ENCODE data around the gene SEPTIN6. TPM values are rescaled to one million over a fixed set of nuclear protein-coding genes. Genes with fewer than 3 reads are reported as not detected.

The SEPTIN6 gene
- total and polyA plus RNA-seq, 2 donors (not counting 3 experiments of a cell fraction or from before 2014, with no cell fraction given): 23.1 to 31.8 TPM

DNA sequence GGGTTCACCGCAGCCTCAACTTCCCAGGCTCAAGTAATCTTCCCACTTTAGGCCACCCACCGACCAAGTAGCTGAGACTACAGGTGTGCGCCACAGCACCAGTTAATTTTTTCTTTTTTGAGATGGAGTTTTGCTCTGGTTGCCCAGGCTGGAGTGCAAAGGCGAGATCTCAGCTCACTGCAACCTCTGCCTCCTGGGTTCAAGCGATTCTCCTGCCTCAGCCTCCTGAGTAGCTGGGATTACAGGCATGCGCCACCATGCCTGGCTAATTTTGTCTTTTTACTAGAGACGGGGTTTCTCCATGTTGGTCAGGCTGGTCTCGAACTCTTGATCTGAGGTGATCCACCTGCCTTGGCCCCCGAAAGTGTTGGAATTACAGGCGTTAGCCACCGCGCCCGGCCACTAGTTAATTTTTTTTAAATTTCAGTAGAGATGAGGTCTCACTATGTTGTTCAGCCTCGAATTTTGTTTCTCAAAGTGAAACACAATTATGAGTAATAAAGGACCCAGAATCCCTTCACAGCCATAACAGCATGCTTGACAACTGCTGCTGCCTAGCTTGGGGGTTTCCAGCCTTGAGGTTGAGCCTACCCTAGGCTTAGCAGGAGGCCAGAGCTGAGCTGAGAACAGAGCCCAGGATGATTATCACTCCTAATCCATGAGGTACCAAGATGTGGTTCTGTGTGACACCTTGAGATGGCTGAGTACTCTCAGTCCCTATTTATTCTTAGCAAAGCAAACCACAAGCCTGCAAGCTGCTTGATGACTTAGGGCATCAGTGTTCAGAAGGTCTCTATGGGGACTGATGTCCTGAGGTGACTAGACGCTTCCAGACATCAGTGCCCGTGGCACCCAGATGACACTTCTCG lies 45.2 kb downstream of the SEPTIN6 start:
- Histone ChIP-seq H3K9me1 (replicated peaks; ENCODE audit: control insufficient read depth, extremely low read depth, insufficient read depth, low read length) (no peaks in the 10 kb centered on the region), H3K4me1 (ENCODE audit: control insufficient read depth, extremely low read depth, insufficient read depth, low read length) (peaks cover 3% of the 10 kb centered on the region), H3K9me3 (replicated peaks; ENCODE audit: control insufficient read depth, insufficient read depth, low read length) (no peaks in the 10 kb centered on the region), H3K4me3 (replicated peaks in 1 of 3; ENCODE audit: insufficient read depth in 1 of 3, low read depth in 1 of 3, low read length in 3 of 3) (no peak overlapping the region), H3K27me3 (ENCODE audit: control insufficient read depth in 2 of 2, insufficient read depth in 2 of 2, low read length in 2 of 2) (no peaks in the 10 kb centered on the region), H2AFZ (ENCODE audit: low read depth, low read length) (no peak overlapping the region), H3K9ac (replicated peaks; ENCODE audit: extremely low read depth, insufficient read depth, low read length) (no peak overlapping the region), H3K27ac (ENCODE audit: insufficient read depth, low read depth, low read length) (no peak overlapping the region), H4K20me1 (replicated peaks; ENCODE audit: control insufficient read depth, extremely low read depth, insufficient read depth, low read length) (no peaks in the 10 kb centered on the region), H3K4me2 (ENCODE audit: insufficient read depth, low read length) (no peak overlapping the region), H3K36me3 (ENCODE audit: control insufficient read depth in 2 of 2, extremely low read depth in 1 of 2, insufficient read depth in 2 of 2, low read length in 2 of 2) (no peaks in the 10 kb centered on the region), H3K79me2 (ENCODE audit: control insufficient read depth, insufficient read depth, low read length) (no peaks in the 10 kb centered on the region)
- no TSS peak for BruUV-seq (replicated peaks)
- dilution Hi-C loops (cut with MboI; ENCODE audit: extremely low pct_ligation_motif_present, low sequenced_read_pairs): no loop called here
- CTCF ChIA-PET: no interaction called here
- intact Hi-C loops (cut with micrococcal nuclease): no loop called here
- FAIRE-seq (peak; percentile 12), DNase-seq (ENCODE audit: low read depth, low spot score) (no peak)
- no peak for TF ChIP-seq FOS (IDR thresholded peaks at IDR 0.05; ENCODE audit: borderline replicate concordance, insufficient read depth, low read length)
- no peak for TF ChIP-seq POLR2AphosphoS5 (IDR thresholded peaks at IDR 0.05; ENCODE audit: insufficient read depth, low read depth, low read length)
- TF ChIP-seq, protein P1, sequence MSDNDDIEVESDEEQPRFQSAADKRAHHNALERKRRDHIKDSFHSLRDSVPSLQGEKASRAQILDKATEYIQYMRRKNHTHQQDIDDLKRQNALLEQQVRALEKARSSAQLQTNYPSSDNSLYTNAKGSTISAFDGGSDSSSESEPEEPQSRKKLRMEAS (IDR thresholded peaks at IDR 0.05; ENCODE audit: insufficient read depth, insufficient read length): no peak
- TF ChIP-seq EZH2 (IDR thresholded peaks at IDR 0.05; ENCODE audit: borderline replicate concordance, low read depth, low read length, severe bottlenecking): no peak
- no peak for TF ChIP-seq GATA2 (IDR thresholded peaks at IDR 0.05; ENCODE audit: insufficient read depth, insufficient read length, low read depth, low read length)
- TF ChIP-seq POLR2A (IDR thresholded peaks at IDR 0.05; ENCODE audit: low read depth, low read length): no peak
- TF ChIP-seq JUN (IDR thresholded peaks at IDR 0.05; ENCODE audit: borderline replicate concordance, insufficient read depth, insufficient read length, low read depth): no peak
- no peak for TF ChIP-seq MYC (IDR thresholded peaks at IDR 0.05; ENCODE audit: low read depth, low read length)
- TF ChIP-seq, protein P2, sequence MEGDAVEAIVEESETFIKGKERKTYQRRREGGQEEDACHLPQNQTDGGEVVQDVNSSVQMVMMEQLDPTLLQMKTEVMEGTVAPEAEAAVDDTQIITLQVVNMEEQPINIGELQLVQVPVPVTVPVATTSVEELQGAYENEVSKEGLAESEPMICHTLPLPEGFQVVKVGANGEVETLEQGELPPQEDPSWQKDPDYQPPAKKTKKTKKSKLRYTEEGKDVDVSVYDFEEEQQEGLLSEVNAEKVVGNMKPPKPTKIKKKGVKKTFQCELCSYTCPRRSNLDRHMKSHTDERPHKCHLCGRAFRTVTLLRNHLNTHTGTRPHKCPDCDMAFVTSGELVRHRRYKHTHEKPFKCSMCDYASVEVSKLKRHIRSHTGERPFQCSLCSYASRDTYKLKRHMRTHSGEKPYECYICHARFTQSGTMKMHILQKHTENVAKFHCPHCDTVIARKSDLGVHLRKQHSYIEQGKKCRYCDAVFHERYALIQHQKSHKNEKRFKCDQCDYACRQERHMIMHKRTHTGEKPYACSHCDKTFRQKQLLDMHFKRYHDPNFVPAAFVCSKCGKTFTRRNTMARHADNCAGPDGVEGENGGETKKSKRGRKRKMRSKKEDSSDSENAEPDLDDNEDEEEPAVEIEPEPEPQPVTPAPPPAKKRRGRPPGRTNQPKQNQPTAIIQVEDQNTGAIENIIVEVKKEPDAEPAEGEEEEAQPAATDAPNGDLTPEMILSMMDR (IDR thresholded peaks at IDR 0.05; ENCODE audit: extremely low read depth in 1 of 2, insufficient read depth in 1 of 2, low read depth in 1 of 2, low read length in 2 of 2): no peak
- POLR2A ChIA-PET: no interaction called here

Data from endothelial cell of umbilical vein (primary cell).